Left cardiac atrium (tissue), 4 donors: ENCODE results near the gene DENND10. TPM values are rescaled to one million over a fixed set of nuclear protein-coding genes. Genes with fewer than 3 reads are reported as not detected.
"Not testable (repeated sequence)": the region's sequence is repeated elsewhere in the genome, so short reads cannot be mapped to it uniquely, and the experiment has no call there.

Source experiments
- ATAC-seq, 2 donors: fragments of 200-7000 bp; cut with Tn5 transposase; one replicate each; pipeline ENCODE4 v1.9.1; 2020; ENCODE audit warnings: mild to moderate bottlenecking in 2 of 2, moderate library complexity in 2 of 2
- DNase-seq: peaks from one replicate; pipeline ENCODE4 v3.0.0-alpha.2; 2020
- intact Hi-C, 2 donors: fragments of 100-400 bp; cut with DNase I; formaldehyde crosslinking; loops; one replicate each; pipeline versions ENCODE4 v1.14.1 to v1.15.1; 2022 to 2023
- total RNA-seq, 2 donors: library from RNA; stranded (reverse); fragmentation: NEBNext Ultra II Directional; extraction: Animal tissue kit (Norgen Biotek cat#: 25700); gene quantifications; one replicate each; pipeline ENCODE4 v1.2.1, GENCODE V29; 2021
- donor health status: DM: no; HTN: yes; CAD: no.
- donor health status: DM: no; HTN: yes; CAD: no; lungs with severe emphysema.
- donor health status: DM: yes; HTN: yes; CAD: no.
- donor health status: Dilated cardiomyopathy.

DENND10 gene
- total RNA-seq, 2 donors from 2014 or later: 22.6 to 25.4 TPM

GRCh38 chr10:119161680-119162451 lies 58.0 kb downstream of the DENND10 start:
- ATAC-seq (no peak), DNase-seq (no peak)
- intact Hi-C loops: no loop called here

- DNase-seq (no peak), ATAC-seq (no peak)
- intact Hi-C loops: no loop called here
Measured at GRCh38 chr10:119162452-119163092, 58.7 kb downstream of the DENND10 start.

- ATAC-seq (peak; percentile 97 to 98), DNase-seq (peak; percentile 86)
- intact Hi-C loops: no loop called here
Measured at GRCh38 chr10:119165171-119166117, 61.5 kb downstream of the DENND10 start, which contains the start of gene SFXN4. Gene SFXN4 (minus strand): TSS chr10:119165714. CDS start chr10:119165647, 67 bp downstream.

GRCh38 chr10:119166118-119166500 lies 62.2 kb downstream of the DENND10 start:
- no peak for DNase-seq
- peak in 1 of 2 donors; percentile 13 for ATAC-seq
- intact Hi-C loops: no loop called here

GRCh38 chr10:119166564-119166963 lies 62.7 kb downstream of the DENND10 start:
- intact Hi-C loops: no loop called here
- no peak for DNase-seq
- ATAC-seq: no peak

GRCh38 chr10:119167041-119167440 lies 63.1 kb downstream of the DENND10 start:
- intact Hi-C loops: no loop called here
- DNase-seq: no peak
- no peak for ATAC-seq

- intact Hi-C loops: no loop called here
- DNase-seq (no peak), ATAC-seq (no peak)
Measured at GRCh38 chr10:119174109-119174508, 70.2 kb downstream of the DENND10 start.

GRCh38 chr10:119176166-119176565 lies 72.3 kb downstream of the DENND10 start:
- DNase-seq (no peak), ATAC-seq (no peak)
- intact Hi-C loops: no loop called here

GRCh38 chr10:119177708-119178371 lies 73.9 kb downstream of the DENND10 start:
- DNase-seq: no peak
- intact Hi-C loops: no loop called here

GRCh38 chr10:119178372-119179119 lies 74.6 kb downstream of the DENND10 start, which contains the start of gene PRDX3:
Gene PRDX3 (minus strand): TSS chr10:119178812. CDS start chr10:119178790, 22 bp downstream.
- peak; percentile 99 to 100 for ATAC-seq
- intact Hi-C loops: no loop called here
- DNase-seq: peak; percentile 95

More at GRCh38 chr10:119177708-119178371, 73.9 kb downstream of the DENND10 start:
- peak; percentile 2 to 11 for ATAC-seq

- intact Hi-C loops, DNase-seq, ATAC-seq: not testable (repeated sequence)
Measured at GRCh38 chr10:119180850-119181400, 77.0 kb downstream of the DENND10 start.

GRCh38 chr10:119183664-119184412 lies 79.9 kb downstream of the DENND10 start:
- intact Hi-C loops: no loop called here
- DNase-seq: no peak
- no peak for ATAC-seq

Other genes with a start within 250 kb of the DENND10 start
- 1 to 10 TPM; 3.3 to 5.0 TPM for gene NANOS1, start 74.4 kb upstream of the DENND10 start, total RNA-seq
- gene EIF3A, start 23.3 kb upstream of the DENND10 start, total RNA-seq: 100 to 1,000 TPM in 1 of 2 donors, 10 to 100 TPM in 1; 70.0 to 106 TPM
- gene SFXN4, start 61.6 kb downstream of the DENND10 start, total RNA-seq: 10 to 100 TPM; 34.7 to 36.8 TPM
- gene PRDX3, start 74.7 kb downstream of the DENND10 start, total RNA-seq: 100 to 1,000 TPM; 162 to 183 TPM
- gene GRK5, start 103.5 kb downstream of the DENND10 start, total RNA-seq: 10 to 100 TPM; 36.4 to 60.1 TPM